Adrenal gland (tissue), 5 donors: ENCODE results near the gene SERGEF.

Experiments
- CTCF ChIP-seq, 6 experiments: fragments of 450-650 bp in 4 of 6; fragments of 200-600 bp in 2 of 6; sonication (generic) in 1 of 6; IDR thresholded peaks; 1 replicate in 5 of 6; 2 replicates in 1 of 6; pipeline versions ENCODE4 v1.5.1 to v1.8.0; 2016 to 2021; ENCODE audit warnings: antibody characterized with exemption in 6 of 6, mild to moderate bottlenecking in 2 of 6, moderate library complexity in 1 of 6
- POLR2A ChIP-seq, 2 donors: fragments of 450-650 bp; IDR thresholded peaks; one replicate each; pipeline ENCODE4 v1.6.1; 2017; ENCODE audit warnings: antibody characterized with exemption in 2 of 2, mild to moderate bottlenecking in 2 of 2, moderate library complexity in 1 of 2
- donor health status: DM: no; HTN: no; CAD: no.

- TF ChIP-seq POLR2A (IDR thresholded peaks at IDR 0.05): no peak
- TF ChIP-seq CTCF (IDR thresholded peaks at IDR 0.05): no peak
These were observed 236.5 kb downstream of the SERGEF start for GRCh38 chr11:17776212-17776875.
